GM12864 (cell line): Measurements from ENCODE around the gene SLC17A2.
"Not testable (repeated sequence)": the region's sequence is repeated elsewhere in the genome, so short reads cannot be mapped to it uniquely, and the experiment has no call there.

Experiments
- DNase-seq: peaks from one replicate; pipeline ENCODE4 v3.0.0-alpha.2; 2011; ENCODE audit warnings: low read depth
- H3K4me3 ChIP-seq: 2 replicates; pipeline ENCODE4 v1.5.1; 2011; ENCODE audit warnings: mild to moderate bottlenecking, low read depth, low read length, control low read depth
- TF ChIP-seq, protein P1 (sequence below): IDR thresholded peaks from 2 replicates; pipeline ENCODE4 v1.5.1; 2011; ENCODE audit warnings: low read depth, mild to moderate bottlenecking, moderate library complexity, low read length, control low read depth, inconsistent platforms; ENCODE audit errors: missing control alignments

The SLC17A2 gene

DNA sequence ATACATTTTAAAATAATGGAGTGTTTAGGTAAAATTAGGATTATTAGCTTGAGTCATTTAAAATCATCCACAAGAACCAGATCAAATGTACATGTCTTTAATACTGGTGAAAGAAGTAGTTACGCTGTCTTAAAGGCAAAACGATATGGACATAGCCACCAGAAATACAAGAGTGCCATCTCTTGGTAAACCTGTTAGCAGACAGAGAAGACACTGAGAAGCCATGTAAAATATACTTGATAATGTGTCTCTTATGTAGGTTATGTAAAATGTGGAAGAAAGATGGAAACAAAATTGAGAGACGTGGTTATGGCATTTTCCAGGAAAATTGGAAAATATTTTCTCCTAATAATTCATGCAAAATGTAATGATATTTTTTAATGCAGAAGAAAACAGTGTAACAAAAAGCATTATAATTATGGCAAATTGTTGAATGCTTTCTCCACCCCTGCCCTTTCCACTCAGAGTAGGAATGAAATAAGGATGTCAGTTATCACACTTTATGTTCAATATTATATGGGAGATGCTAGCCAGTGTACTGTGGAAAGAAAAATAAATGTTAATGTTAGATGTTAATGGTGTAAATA is 12.2 kb upstream of the SLC17A2 start:
- TF ChIP-seq, protein P1, sequence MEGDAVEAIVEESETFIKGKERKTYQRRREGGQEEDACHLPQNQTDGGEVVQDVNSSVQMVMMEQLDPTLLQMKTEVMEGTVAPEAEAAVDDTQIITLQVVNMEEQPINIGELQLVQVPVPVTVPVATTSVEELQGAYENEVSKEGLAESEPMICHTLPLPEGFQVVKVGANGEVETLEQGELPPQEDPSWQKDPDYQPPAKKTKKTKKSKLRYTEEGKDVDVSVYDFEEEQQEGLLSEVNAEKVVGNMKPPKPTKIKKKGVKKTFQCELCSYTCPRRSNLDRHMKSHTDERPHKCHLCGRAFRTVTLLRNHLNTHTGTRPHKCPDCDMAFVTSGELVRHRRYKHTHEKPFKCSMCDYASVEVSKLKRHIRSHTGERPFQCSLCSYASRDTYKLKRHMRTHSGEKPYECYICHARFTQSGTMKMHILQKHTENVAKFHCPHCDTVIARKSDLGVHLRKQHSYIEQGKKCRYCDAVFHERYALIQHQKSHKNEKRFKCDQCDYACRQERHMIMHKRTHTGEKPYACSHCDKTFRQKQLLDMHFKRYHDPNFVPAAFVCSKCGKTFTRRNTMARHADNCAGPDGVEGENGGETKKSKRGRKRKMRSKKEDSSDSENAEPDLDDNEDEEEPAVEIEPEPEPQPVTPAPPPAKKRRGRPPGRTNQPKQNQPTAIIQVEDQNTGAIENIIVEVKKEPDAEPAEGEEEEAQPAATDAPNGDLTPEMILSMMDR, result peak; percentile 59
- no peak overlapping the region for H3K4me3 ChIP-seq
- DNase-seq, result peak; percentile 37

DNA sequence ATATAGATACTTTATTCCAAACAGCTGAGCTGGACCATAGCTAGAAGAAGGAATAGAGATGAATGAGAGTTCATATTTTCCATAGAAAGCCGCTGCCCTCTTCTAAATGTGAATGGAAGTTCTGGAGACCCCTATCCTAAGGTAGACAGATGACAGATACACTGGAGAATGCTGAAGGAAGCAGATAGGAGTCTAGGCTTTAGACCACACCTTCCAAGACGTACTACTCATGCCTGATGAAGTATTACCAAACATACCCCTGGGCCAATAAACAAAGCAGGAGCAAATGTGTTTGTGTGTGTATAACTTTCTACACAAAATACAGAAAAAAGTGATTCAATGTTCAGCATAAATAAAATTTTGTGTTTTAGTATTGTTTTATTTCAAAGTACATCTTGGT is 9.1 kb upstream of the SLC17A2 start:
- no peak overlapping the region for H3K4me3 ChIP-seq
- TF ChIP-seq, protein P1, result no peak
- DNase-seq, result no peak

DNA sequence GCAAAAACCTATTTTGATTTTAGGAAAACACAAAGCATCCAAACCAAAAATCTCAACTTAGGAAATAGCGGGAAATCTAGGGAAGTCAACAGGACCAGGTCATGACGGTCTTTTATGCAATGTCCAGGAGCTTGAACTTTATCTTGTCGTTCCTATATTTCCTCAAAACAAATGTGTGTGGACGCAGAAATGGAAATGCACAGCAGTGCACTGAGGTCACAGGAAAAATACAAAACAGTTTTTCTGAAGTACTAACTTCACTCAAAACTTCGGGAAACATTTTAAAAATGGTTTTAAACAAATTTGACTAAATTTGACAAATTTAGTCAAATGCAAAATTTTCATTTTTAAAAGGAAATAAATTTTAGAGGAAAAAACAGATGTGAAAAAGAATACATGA is 5.5 kb upstream of the SLC17A2 start:
- no peak overlapping the region for H3K4me3 ChIP-seq
- no peak for DNase-seq
- TF ChIP-seq, protein P1, result no peak

DNA sequence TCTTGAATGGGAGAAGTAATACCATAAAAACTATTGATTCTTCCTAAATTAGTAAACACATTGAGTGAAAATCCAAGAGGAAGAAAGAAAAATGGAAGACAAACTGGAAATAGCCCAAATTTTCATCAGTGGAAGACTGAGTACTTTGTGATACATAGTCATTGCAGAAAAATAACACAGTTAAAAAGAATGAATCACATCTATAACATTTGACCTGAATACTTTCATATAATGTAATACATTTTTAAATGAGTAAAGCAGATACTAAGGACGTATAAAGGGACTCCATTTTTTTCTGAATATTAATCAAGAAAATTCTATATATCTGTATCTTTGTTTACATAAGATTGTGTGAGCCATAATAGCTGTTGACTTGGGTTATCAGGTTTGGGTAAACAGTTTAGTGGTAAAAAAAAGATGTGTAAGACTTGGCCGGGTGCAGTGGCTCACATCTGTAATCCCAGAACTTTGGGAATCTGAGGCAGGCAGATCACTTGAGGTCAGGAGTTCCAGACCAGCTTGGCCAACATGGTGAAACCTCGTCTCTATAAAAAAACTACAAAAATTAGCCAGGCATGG is 4.3 kb upstream of the SLC17A2 start:
- TF ChIP-seq, protein P1, result no peak
- no peak for DNase-seq
- H3K4me3 ChIP-seq, result no peak overlapping the region

DNA sequence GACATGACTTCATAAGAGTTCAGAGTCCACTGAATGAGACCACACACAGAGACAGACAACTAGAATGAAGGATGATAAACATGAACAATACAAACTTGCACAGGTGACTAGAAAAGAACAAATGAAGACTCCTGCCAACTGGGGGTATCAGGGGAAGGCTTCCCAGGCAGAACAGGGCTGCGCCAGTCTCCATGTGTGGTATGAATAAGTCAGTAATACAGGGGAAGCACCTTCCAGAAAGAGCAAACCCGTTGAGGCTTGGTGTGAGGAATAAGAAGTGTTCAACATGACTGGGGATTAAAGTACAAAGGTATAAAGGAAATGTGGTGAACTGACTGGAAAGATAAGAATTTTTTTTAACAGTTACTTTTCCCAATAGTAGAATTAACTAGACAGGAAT is 3.7 kb upstream of the SLC17A2 start:
- no peak for DNase-seq
- TF ChIP-seq, protein P1, result no peak
- no peak overlapping the region for H3K4me3 ChIP-seq

DNA sequence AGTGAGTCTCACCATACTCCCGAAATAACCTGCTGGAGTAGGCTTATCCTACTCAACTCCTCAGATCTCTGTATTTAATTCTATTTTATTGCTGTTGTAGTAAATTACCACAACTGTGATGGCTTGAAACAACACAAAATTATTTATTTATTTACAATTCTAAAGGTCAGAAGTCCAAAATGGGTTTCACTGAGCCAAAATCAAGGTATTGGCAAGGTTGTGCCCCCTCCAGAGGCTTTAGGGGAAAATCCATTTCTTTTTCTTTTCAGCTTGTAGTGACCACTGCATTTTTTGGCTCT is 869 bp upstream of the SLC17A2 start:
- no peak for DNase-seq
- TF ChIP-seq, protein P1, result no peak
- no peak overlapping the region for H3K4me3 ChIP-seq

DNA sequence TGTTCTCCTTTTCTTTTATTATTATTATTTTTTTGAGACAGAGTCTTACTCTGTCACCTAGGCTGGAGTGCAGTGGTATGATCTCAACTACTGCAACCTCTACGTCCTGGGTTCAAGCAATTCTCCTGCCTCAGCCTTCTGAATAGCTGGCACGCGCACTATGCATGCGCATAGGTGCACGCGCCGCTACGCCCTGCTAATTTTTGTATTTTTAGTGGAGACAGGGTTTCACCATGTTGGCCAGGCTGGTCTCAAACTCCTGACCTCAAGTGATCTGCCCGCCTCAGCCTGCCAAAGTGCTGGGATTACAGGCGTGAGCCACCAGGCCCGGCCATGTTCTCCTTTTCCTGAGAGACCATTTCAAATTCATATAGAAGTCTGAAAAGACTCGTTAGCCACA is 706 bp downstream of the SLC17A2 start:
- not testable (repeated sequence) for DNase-seq, H3K4me3 ChIP-seq
